GM23338 (cell line): ENCODE results near the gene MRTFA. TPM values are rescaled to one million over a fixed set of nuclear protein-coding genes. Genes with fewer than 3 reads are reported as not detected.

ENCODE experiments used
- ATAC-seq: fragments of 200-7000 bp; cut with Tn5 transposase; 3 replicates; pipeline ENCODE4 v1.9.1; 2020
- DNase-seq: peaks from one replicate; pipeline ENCODE4 v3.0.0-alpha.2; 2015; ENCODE audit warnings: low spot score
- H2AFZ ChIP-seq: fragments of 200-600 bp; sonication (generic); 2 replicates; pipeline ENCODE4 v1.8.0; 2016; ENCODE audit warnings: antibody characterized with exemption, mild to moderate bottlenecking, moderate library complexity
- H3F3A ChIP-seq: fragments of 200-600 bp; sonication (generic); replicated peaks from 2 replicates; pipeline ENCODE4 v1.8.0; 2017; ENCODE audit warnings: antibody characterized with exemption, mixed run types, low read depth
- H3K27ac ChIP-seq: fragments of 200-600 bp; sonication (generic); 2 replicates; pipeline ENCODE4 v1.6.1; 2016; ENCODE audit warnings: low read depth
- H3K27me3 ChIP-seq: fragments of 200-600 bp; sonication (generic); 2 replicates; pipeline ENCODE4 v1.8.0; 2016; ENCODE audit warnings: mild to moderate bottlenecking, mixed run types, moderate library complexity; ENCODE audit not compliant: insufficient read depth
- H3K36me3 ChIP-seq: fragments of 200-600 bp; sonication (generic); 2 replicates; pipeline ENCODE4 v1.8.0; 2016; ENCODE audit warnings: mild to moderate bottlenecking; ENCODE audit not compliant: insufficient read depth
- H3K4me1 ChIP-seq: fragments of 200-600 bp; sonication (generic); 2 replicates; pipeline ENCODE4 v1.8.0; 2016; ENCODE audit warnings: mild to moderate bottlenecking, moderate library complexity; ENCODE audit not compliant: insufficient read depth
- H3K4me2 ChIP-seq: fragments of 200-600 bp; sonication (generic); 2 replicates; pipeline ENCODE4 v1.7.1; 2017; ENCODE audit warnings: mixed run types
- H3K4me3 ChIP-seq: fragments of 200-600 bp; sonication (generic); 2 replicates; pipeline ENCODE4 v1.6.1; 2016; ENCODE audit warnings: mixed run types
- H3K79me2 ChIP-seq: fragments of 200-600 bp; sonication (generic); replicated peaks from 2 replicates; pipeline ENCODE4 v1.8.0; 2017; ENCODE audit warnings: mild to moderate bottlenecking; ENCODE audit not compliant: insufficient read depth
- H3K9me2 ChIP-seq: fragments of 200-600 bp; sonication (generic); 2 replicates; pipeline ENCODE4 v1.8.0; 2017; ENCODE audit not compliant: insufficient read depth
- H4K20me1 ChIP-seq: fragments of 200-600 bp; sonication (generic); replicated peaks from 2 replicates; pipeline ENCODE4 v1.8.0; 2017; ENCODE audit warnings: mild to moderate bottlenecking; ENCODE audit not compliant: insufficient read depth
- H3K27ac Mint-ChIP-seq: 2 replicates; pipeline ENCODE4 v1.8.0; 2020; ENCODE audit warnings: inconsistent platforms, mild to moderate bottlenecking, moderate library complexity, mixed read lengths
- H3K27me3 Mint-ChIP-seq: 3 replicates; pipeline ENCODE4 v1.8.0; 2022; ENCODE audit warnings: low read depth, mild to moderate bottlenecking, moderate library complexity, mixed read lengths, inconsistent platforms; ENCODE audit not compliant: insufficient read depth, poor library complexity
- H3K36me3 Mint-ChIP-seq: 3 replicates; pipeline ENCODE4 v1.8.0; 2021; ENCODE audit warnings: low read depth, mild to moderate bottlenecking, inconsistent platforms, moderate library complexity, mixed read lengths
- H3K4me1 Mint-ChIP-seq: 3 replicates; pipeline ENCODE4 v1.8.0; 2020; ENCODE audit warnings: mild to moderate bottlenecking, inconsistent platforms, mixed read lengths
- H3K4me3 Mint-ChIP-seq: 3 replicates; pipeline ENCODE4 v1.8.0; 2021; ENCODE audit warnings: moderate library complexity, mild to moderate bottlenecking, inconsistent platforms, mixed read lengths
- H3K9me3 Mint-ChIP-seq: 3 replicates; pipeline ENCODE4 v1.8.0; 2020; ENCODE audit warnings: moderate library complexity, mild to moderate bottlenecking, inconsistent platforms, mixed read lengths
- CREB1 ChIP-seq: fragments of 250-450 bp; sonication (Bioruptor Pico); IDR thresholded peaks from 2 replicates; pipeline ENCODE4 v1.5.0; 2020; ENCODE audit warnings: low read depth, mild to moderate bottlenecking, moderate library complexity
- CTCF ChIP-seq, 2 experiments: fragments of 200-600 bp in 1 of 2; sonication (generic) in 1 of 2; conservative IDR thresholded peaks; 2 replicates each; pipeline versions ENCODE4 v1.5.1 to v1.6.1; 2016 to 2017; ENCODE audit warnings: antibody characterized with exemption in 2 of 2, low read depth in 2 of 2, mild to moderate bottlenecking in 2 of 2, moderate library complexity in 1 of 2
- EZH2 ChIP-seq: fragments of 200-600 bp; sonication (generic); IDR thresholded peaks from one replicate; pipeline ENCODE4 v1.8.0; 2017; ENCODE audit warnings: antibody characterized with exemption, mild to moderate bottlenecking, low read depth; ENCODE audit not compliant: unreplicated experiment
- EZH2phosphoT487 ChIP-seq: fragments of 200-600 bp; sonication (generic); IDR thresholded peaks from one replicate; pipeline ENCODE4 v1.8.1; 2018; ENCODE audit warnings: antibody characterized with exemption; ENCODE audit not compliant: unreplicated experiment
- JUNB ChIP-seq: IDR thresholded peaks from one replicate; pipeline ENCODE4 v1.6.1; 2016; ENCODE audit warnings: antibody characterized with exemption; ENCODE audit not compliant: unreplicated experiment
- NANOG ChIP-seq: IDR thresholded peaks from 2 replicates; pipeline ENCODE4 v1.6.1; 2016; ENCODE audit warnings: antibody characterized with exemption, borderline replicate concordance
- POLR2AphosphoS5 ChIP-seq: IDR thresholded peaks from 2 replicates; pipeline ENCODE4 v1.6.1; 2016; ENCODE audit warnings: antibody characterized with exemption, low read depth
- STAT1 ChIP-seq: IDR thresholded peaks from one replicate; pipeline ENCODE4 v1.6.1; 2016; ENCODE audit warnings: antibody characterized with exemption; ENCODE audit not compliant: unreplicated experiment
- ZNF114 ChIP-seq: fragments of 250-450 bp; sonication (Bioruptor Pico); IDR thresholded peaks from 2 replicates; pipeline ENCODE4 v1.5.0; 2020; ENCODE audit warnings: mild to moderate bottlenecking, moderate library complexity
- ZNF331 ChIP-seq: fragments of 250-450 bp; sonication (Bioruptor Pico); IDR thresholded peaks from 2 replicates; pipeline ENCODE4 v1.5.0; 2020; ENCODE audit warnings: low read depth, mild to moderate bottlenecking, moderate library complexity
- polyA plus RNA-seq: library from polyadenylated mRNA; unstranded; fragments of >200 nt; fragmentation: Nextera tagmentation; extraction: Ambion mirVana; gene quantifications from 2 replicates; pipeline ENCODE4 v1.2.1, GENCODE V29; 2016
- total RNA-seq: library from RNA; depleted of rRNA; stranded (reverse); fragments of >200 nt; shearing (Covaris generic); gene quantifications from 2 replicates; pipeline ENCODE4 v1.2.3, GENCODE V29; 2014
- TF ChIP-seq, protein P1 (sequence below): IDR thresholded peaks from 2 replicates; pipeline ENCODE4 v1.6.1; 2016; ENCODE audit warnings: antibody characterized with exemption
- TF ChIP-seq, protein P2 (sequence below): fragments of 250-450 bp; sonication (Bioruptor Pico); IDR thresholded peaks from 2 replicates; pipeline ENCODE4 v1.5.0; 2020; ENCODE audit warnings: mild to moderate bottlenecking, moderate library complexity
- TF ChIP-seq, protein P3 (sequence below): IDR thresholded peaks from one replicate; pipeline ENCODE4 v1.6.1; 2018; ENCODE audit warnings: antibody characterized with exemption; ENCODE audit not compliant: unreplicated experiment

MRTFA gene
- total and polyA plus RNA-seq, 2 experiments from 2014 or later: 18.1 to 92.4 TPM

DNA sequence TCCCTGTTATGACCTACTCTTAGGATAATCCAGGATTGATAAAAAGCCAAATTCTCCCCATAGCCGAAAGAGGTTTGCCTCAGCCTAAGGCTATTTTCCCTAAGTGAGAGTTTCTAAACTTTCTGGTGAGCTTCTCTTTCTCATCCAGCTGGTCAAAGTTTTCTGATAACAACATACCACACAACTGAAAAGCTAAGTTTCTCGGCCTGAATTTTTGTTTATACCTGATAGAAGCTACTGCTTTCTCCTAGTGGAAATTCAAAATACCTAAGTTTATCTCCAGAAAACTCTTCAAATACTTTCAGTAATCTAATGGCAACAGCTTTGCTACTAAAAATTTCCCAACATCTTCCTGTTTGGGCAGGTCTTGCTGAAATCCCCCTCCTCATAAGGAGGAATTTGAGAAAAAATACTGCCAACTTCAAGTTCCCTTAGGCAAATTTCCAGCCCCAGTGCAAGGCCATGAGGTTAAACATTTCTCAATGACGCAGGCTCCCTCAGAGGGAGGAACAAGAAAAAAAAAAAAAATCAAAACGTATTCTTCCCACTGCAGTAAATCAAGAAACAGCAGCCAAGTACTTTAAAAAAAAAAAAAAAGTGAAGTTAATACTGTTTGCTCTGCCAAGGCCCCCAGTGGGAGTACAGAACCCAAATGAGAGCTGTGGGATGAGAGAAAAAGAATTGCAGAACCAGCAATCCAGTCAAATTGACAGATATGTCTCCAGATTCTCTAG, 127.0 kb downstream of the MRTFA start:
- Mint-ChIP-seq H3K9me3 (no peaks in the 10 kb centered on the region), H3K4me1 (peaks cover 16% of the 10 kb centered on the region; the same call in 2 of the 3 replicates), H3K4me3 (no peak overlapping the region), H3K36me3 (no peaks in the 10 kb centered on the region), H3K27ac (peak overlapping the region; percentile 45; the same call in 1 of the 2 replicates), H3K27me3 (no peaks in the 10 kb centered on the region)
- no peak overlapping the region; the same call in 1 of the 2 replicates for H3K27ac ChIP-seq
- no peaks in the 10 kb centered on the region for H3K36me3 ChIP-seq
- H3K27me3 ChIP-seq: no peaks in the 10 kb centered on the region
- TF ChIP-seq JUNB (no peak), ZNF331 (CRISPR knock-in tag) (no peak), EZH2 (no peak), CTCF (conservative IDR thresholded peaks at IDR 0.05; ENCODE audit: low read depth in 2 of 2) (no peak), STAT1 (no peak), POLR2AphosphoS5 (no peak), EZH2phosphoT487 (no peak), ZNF114 (CRISPR knock-in tag) (no peak), NANOG (no peak), CREB1 (no peak)
- TF ChIP-seq, protein P1, sequence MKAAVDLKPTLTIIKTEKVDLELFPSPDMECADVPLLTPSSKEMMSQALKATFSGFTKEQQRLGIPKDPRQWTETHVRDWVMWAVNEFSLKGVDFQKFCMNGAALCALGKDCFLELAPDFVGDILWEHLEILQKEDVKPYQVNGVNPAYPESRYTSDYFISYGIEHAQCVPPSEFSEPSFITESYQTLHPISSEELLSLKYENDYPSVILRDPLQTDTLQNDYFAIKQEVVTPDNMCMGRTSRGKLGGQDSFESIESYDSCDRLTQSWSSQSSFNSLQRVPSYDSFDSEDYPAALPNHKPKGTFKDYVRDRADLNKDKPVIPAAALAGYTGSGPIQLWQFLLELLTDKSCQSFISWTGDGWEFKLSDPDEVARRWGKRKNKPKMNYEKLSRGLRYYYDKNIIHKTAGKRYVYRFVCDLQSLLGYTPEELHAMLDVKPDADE: no peak
- TF ChIP-seq, protein P2, sequence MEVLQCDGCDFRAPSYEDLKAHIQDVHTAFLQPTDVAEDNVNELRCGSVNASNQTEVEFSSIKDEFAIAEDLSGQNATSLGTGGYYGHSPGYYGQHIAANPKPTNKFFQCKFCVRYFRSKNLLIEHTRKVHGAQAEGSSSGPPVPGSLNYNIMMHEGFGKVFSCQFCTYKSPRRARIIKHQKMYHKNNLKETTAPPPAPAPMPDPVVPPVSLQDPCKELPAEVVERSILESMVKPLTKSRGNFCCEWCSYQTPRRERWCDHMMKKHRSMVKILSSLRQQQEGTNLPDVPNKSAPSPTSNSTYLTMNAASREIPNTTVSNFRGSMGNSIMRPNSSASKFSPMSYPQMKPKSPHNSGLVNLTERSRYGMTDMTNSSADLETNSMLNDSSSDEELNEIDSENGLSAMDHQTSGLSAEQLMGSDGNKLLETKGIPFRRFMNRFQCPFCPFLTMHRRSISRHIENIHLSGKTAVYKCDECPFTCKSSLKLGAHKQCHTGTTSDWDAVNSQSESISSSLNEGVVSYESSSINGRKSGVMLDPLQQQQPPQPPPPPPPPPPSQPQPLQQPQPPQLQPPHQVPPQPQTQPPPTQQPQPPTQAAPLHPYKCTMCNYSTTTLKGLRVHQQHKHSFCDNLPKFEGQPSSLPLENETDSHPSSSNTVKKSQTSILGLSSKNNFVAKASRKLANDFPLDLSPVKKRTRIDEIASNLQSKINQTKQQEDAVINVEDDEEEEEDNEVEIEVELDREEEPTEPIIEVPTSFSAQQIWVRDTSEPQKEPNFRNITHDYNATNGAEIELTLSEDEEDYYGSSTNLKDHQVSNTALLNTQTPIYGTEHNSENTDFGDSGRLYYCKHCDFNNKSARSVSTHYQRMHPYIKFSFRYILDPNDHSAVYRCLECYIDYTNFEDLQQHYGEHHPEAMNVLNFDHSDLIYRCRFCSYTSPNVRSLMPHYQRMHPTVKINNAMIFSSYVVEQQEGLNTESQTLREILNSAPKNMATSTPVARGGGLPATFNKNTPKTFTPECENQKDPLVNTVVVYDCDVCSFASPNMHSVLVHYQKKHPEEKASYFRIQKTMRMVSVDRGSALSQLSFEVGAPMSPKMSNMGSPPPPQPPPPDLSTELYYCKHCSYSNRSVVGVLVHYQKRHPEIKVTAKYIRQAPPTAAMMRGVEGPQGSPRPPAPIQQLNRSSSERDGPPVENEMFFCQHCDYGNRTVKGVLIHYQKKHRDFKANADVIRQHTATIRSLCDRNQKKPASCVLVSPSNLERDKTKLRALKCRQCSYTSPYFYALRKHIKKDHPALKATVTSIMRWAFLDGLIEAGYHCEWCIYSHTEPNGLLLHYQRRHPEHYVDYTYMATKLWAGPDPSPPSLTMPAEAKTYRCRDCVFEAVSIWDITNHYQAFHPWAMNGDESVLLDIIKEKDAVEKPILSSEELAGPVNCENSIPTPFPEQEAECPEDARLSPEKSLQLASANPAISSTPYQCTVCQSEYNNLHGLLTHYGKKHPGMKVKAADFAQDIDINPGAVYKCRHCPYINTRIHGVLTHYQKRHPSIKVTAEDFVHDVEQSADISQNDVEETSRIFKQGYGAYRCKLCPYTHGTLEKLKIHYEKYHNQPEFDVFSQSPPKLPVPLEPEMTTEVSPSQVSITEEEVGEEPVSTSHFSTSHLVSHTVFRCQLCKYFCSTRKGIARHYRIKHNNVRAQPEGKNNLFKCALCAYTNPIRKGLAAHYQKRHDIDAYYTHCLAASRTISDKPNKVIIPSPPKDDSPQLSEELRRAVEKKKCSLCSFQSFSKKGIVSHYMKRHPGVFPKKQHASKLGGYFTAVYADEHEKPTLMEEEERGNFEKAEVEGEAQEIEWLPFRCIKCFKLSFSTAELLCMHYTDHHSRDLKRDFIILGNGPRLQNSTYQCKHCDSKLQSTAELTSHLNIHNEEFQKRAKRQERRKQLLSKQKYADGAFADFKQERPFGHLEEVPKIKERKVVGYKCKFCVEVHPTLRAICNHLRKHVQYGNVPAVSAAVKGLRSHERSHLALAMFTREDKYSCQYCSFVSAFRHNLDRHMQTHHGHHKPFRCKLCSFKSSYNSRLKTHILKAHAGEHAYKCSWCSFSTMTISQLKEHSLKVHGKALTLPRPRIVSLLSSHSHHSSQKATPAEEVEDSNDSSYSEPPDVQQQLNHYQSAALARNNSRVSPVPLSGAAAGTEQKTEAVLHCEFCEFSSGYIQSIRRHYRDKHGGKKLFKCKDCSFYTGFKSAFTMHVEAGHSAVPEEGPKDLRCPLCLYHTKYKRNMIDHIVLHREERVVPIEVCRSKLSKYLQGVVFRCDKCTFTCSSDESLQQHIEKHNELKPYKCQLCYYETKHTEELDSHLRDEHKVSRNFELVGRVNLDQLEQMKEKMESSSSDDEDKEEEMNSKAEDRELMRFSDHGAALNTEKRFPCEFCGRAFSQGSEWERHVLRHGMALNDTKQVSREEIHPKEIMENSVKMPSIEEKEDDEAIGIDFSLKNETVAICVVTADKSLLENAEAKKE (CRISPR knock-in tag): no peak
- TF ChIP-seq, protein P3, sequence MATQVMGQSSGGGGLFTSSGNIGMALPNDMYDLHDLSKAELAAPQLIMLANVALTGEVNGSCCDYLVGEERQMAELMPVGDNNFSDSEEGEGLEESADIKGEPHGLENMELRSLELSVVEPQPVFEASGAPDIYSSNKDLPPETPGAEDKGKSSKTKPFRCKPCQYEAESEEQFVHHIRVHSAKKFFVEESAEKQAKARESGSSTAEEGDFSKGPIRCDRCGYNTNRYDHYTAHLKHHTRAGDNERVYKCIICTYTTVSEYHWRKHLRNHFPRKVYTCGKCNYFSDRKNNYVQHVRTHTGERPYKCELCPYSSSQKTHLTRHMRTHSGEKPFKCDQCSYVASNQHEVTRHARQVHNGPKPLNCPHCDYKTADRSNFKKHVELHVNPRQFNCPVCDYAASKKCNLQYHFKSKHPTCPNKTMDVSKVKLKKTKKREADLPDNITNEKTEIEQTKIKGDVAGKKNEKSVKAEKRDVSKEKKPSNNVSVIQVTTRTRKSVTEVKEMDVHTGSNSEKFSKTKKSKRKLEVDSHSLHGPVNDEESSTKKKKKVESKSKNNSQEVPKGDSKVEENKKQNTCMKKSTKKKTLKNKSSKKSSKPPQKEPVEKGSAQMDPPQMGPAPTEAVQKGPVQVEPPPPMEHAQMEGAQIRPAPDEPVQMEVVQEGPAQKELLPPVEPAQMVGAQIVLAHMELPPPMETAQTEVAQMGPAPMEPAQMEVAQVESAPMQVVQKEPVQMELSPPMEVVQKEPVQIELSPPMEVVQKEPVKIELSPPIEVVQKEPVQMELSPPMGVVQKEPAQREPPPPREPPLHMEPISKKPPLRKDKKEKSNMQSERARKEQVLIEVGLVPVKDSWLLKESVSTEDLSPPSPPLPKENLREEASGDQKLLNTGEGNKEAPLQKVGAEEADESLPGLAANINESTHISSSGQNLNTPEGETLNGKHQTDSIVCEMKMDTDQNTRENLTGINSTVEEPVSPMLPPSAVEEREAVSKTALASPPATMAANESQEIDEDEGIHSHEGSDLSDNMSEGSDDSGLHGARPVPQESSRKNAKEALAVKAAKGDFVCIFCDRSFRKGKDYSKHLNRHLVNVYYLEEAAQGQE: no peak
- ATAC-seq (no peak), DNase-seq (no peak)
- H3F3A ChIP-seq: no peaks in the 10 kb centered on the region
- H3K79me2 ChIP-seq: peaks cover 12% of the 10 kb centered on the region; the same call in 1 of the 2 replicates
- H3K4me2 ChIP-seq: no peak overlapping the region
- peaks cover 12% of the 10 kb centered on the region for H4K20me1 ChIP-seq
- H3K9me2 ChIP-seq: no peaks in the 10 kb centered on the region
- peaks cover 7% of the 10 kb centered on the region; the same call in 1 of the 2 replicates for H3K4me1 ChIP-seq
- no peak overlapping the region for H2AFZ ChIP-seq
- H3K4me3 ChIP-seq: no peak overlapping the region
